OCI-LY3 (cell line): ENCODE measurements around the gene TSR1.
A peak's percentile ranks its signal among the peaks of the same experiment; 100 is the strongest.

Experiments used
- H2AFZ ChIP-seq: fragments of 200-600, 300-600 bp; shearing (Covaris generic); 2 replicates; pipeline ENCODE4 v1.6.0; 2014; ENCODE audit warnings: antibody characterized with exemption, low read depth, low read length
- H3K27ac ChIP-seq: fragments of 200-600, 300-600 bp; sonication (generic); 2 replicates; pipeline ENCODE4 v1.5.1; 2014; ENCODE audit warnings: mild to moderate bottlenecking, low read length, moderate library complexity, mixed read lengths
- H3K27me3 ChIP-seq: fragments of 200-600, 300-600 bp; sonication (generic); 2 replicates; pipeline ENCODE4 v1.6.1; 2014; ENCODE audit warnings: low read depth, low read length, mixed read lengths
- H3K36me3 ChIP-seq: fragments of 200-600, 300-600 bp; sonication (generic); replicated peaks from 2 replicates; pipeline ENCODE3; 2014; ENCODE audit warnings: low read depth, low read length, mixed read lengths
- H3K4me1 ChIP-seq: fragments of 300-600, 200-600 bp; sonication (generic); 2 replicates; pipeline ENCODE4 v1.6.1; 2014; ENCODE audit warnings: low read length, mixed read lengths
- H3K4me2 ChIP-seq: fragments of 200-600, 300-600 bp; sonication (generic); 2 replicates; pipeline ENCODE4 v1.6.1; 2014; ENCODE audit warnings: low read length, mixed read lengths
- H3K4me3 ChIP-seq: fragments of 300-600, 200-600 bp; sonication (generic); 2 replicates; pipeline ENCODE4 v1.5.1; 2014; ENCODE audit warnings: antibody characterized with exemption, mild to moderate bottlenecking, low read length, moderate library complexity
- H3K79me2 ChIP-seq: fragments of 300-600, 200-600 bp; shearing (Covaris generic); 2 replicates; pipeline ENCODE4 v1.6.1; 2014; ENCODE audit warnings: mild to moderate bottlenecking, low read length, mixed read lengths
- H3K9ac ChIP-seq: fragments of 300-600, 200-600 bp; shearing (Covaris generic); 2 replicates; pipeline ENCODE4 v1.6.0; 2014; ENCODE audit warnings: mild to moderate bottlenecking, low read length, moderate library complexity
- H3K9me3 ChIP-seq: fragments of 200-600, 300-600 bp; shearing (Covaris generic); 2 replicates; pipeline ENCODE4 v1.6.1; 2014; ENCODE audit warnings: low read length, mixed read lengths; ENCODE audit not compliant: insufficient read depth
- H4K20me1 ChIP-seq: fragments of 200-600, 300-600 bp; sonication (generic); 2 replicates; pipeline ENCODE4 v1.6.1; 2016; ENCODE audit warnings: low read length, mixed read lengths; ENCODE audit not compliant: insufficient read depth
- CTCF ChIP-seq: fragments of 200-600, 300-600 bp; sonication (generic); IDR thresholded peaks from 2 replicates; pipeline ENCODE4 v1.5.1; 2014; ENCODE audit warnings: antibody characterized with exemption, low read length, low read depth
- EZH2phosphoT487 ChIP-seq: fragments of 200-600 bp; shearing (Covaris generic); IDR thresholded peaks from 2 replicates; pipeline ENCODE4 v1.6.1; 2018; ENCODE audit warnings: antibody characterized with exemption, mixed run types, low read depth

The TSR1 gene

DNA sequence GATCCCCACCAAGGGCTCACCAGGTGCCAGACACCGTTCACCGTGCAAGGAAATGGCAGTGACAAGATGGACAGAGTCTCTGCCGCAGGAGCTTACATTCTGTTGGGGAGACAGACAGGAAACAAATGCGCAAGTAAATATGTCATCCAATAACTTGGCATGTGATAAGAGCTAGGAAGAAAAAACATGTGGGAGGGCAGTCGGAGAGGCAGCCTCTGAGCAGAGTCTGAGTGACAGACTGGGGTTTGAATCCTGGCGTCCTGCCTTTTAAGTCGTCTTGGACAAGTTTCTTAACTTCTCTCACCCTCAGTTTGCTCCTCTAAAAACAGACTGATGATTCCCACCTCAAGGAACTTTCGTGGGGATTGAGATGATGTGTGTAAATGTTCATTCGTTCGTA is 8.3 kb upstream of the TSR1 start:
- Histone ChIP-seq H3K9me3 (no peaks in the 10 kb centered on the region), H3K27me3 (no peaks in the 10 kb centered on the region), H3K4me3 (no peak overlapping the region), H3K4me2 (no peak overlapping the region), H3K79me2 (no peaks in the 10 kb centered on the region), H3K27ac (no peak overlapping the region), H2AFZ (no peak overlapping the region), H3K36me3 (no peaks in the 10 kb centered on the region), H4K20me1 (no peaks in the 10 kb centered on the region), H3K4me1 (no peaks in the 10 kb centered on the region), H3K9ac (no peak overlapping the region)
- TF ChIP-seq EZH2phosphoT487 (no peak), CTCF (no peak)

- no peaks in the 10 kb centered on the region for H4K20me1 ChIP-seq
- H3K4me3 ChIP-seq = no peak overlapping the region
- H2AFZ ChIP-seq = no peak overlapping the region
- H3K4me1 ChIP-seq = peaks cover under 1% of the 10 kb centered on the region; the same call in 1 of the 2 replicates
- H3K9me3 ChIP-seq = no peaks in the 10 kb centered on the region
- H3K27ac ChIP-seq = no peak overlapping the region
- TF ChIP-seq EZH2phosphoT487 (no peak), CTCF (no peak)
- H3K27me3 ChIP-seq = no peaks in the 10 kb centered on the region
- no peaks in the 10 kb centered on the region for H3K79me2 ChIP-seq
- no peaks in the 10 kb centered on the region for H3K36me3 ChIP-seq
- H3K9ac ChIP-seq = no peak overlapping the region
- no peak overlapping the region for H3K4me2 ChIP-seq
These were observed 7.2 kb upstream of the TSR1 start for GRCh38 chr17:2343421-2343820.

- Histone ChIP-seq H3K36me3 (peaks cover 17% of the 10 kb centered on the region), H3K4me3 (peak overlapping the region; percentile 91), H3K27ac (no peak overlapping the region), H3K9me3 (no peaks in the 10 kb centered on the region), H3K4me2 (peak overlapping the region; percentile 65), H4K20me1 (no peaks in the 10 kb centered on the region), H3K79me2 (peaks cover 36% of the 10 kb centered on the region), H3K9ac (peak overlapping the region; percentile 91; the same call in 1 of the 2 replicates), H3K27me3 (no peaks in the 10 kb centered on the region), H2AFZ (peak overlapping the region; percentile 60; the same call in 1 of the 2 replicates), H3K4me1 (peaks cover 12% of the 10 kb centered on the region)
- TF ChIP-seq CTCF (no peak), EZH2phosphoT487 (no peak)
These were observed 2.0 kb upstream of the TSR1 start for GRCh38 chr17:2338315-2338657.

DNA sequence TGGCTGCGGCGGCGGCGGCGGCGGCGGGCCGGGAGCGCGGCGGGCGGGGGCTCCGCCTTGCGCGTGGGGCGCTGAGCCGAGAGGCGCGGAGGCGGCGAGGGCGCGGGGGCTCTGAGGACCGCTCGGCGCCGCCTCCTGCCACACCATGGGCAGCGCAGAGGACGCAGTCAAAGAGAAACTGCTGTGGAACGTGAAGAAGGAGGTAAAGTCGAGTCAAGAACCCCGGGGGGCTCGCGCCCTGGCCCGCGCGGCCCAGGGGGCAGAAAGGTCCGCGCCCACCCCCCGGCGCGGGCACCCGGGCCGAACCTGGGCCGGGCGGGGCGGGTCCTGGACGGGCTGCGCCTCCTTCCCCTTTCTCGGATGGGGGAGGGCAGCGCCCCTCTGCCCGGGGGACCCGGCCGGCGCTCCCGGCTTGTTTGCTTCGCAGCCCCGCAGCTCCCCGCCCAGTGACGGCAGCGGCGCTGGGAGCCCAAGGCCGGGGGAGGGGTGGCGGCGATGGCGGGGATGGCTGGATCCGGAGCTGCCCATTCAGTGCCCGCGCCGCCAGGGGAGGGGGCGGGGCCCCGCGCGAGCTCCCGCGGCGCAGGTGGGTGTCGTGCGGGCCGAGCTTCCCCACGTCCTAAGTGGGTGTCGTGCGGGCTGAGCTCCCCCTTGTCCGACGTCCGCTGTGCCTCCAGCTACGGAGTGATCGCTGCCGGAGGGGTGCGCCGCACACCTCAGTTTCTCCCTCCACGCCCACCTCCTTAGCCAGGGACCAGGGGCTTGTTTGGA is 1.5 kb upstream of the TSR1 start:
- Histone ChIP-seq H3K4me3 (peak overlapping the region; percentile 91), H3K9ac (peak overlapping the region; percentile 91), H3K27ac (no peak overlapping the region), H3K27me3 (no peaks in the 10 kb centered on the region), H4K20me1 (no peaks in the 10 kb centered on the region), H3K36me3 (peaks cover 23% of the 10 kb centered on the region), H3K9me3 (no peaks in the 10 kb centered on the region), H2AFZ (peak overlapping the region; percentile 60; the same call in 1 of the 2 replicates), H3K4me1 (peaks cover 12% of the 10 kb centered on the region), H3K79me2 (peaks cover 41% of the 10 kb centered on the region), H3K4me2 (peak overlapping the region; percentile 65)
- TF ChIP-seq EZH2phosphoT487 = no peak
- no peak for TF ChIP-seq CTCF
